HepG2 (cell line): ENCODE measurements around the gene FHIT. TPM values are rescaled to one million over a fixed set of nuclear protein-coding genes. Genes with fewer than 3 reads are reported as not detected.

Source experiments
- ATAC-seq: fragments of 200-7000 bp; cut with Tn5 transposase; 3 replicates; pipeline ENCODE4 v1.9.1; 2020; ENCODE audit warnings: mild to moderate bottlenecking, moderate library complexity
- BruUV-seq: library from RNA; stranded (reverse); fragments of 400-500 nt; replicated peaks from 2 replicates; lab custom pipeline; 2021; lab: Mats Ljungman, UMichigan
- CTCF ChIA-PET: fragments of 300-600 bp; formaldehyde crosslinking; extraction: SDS; loops from one replicate; lab custom pipeline; 2021; ENCODE audit warnings: low total read pairs, inconsistent platforms, low intra/inter-chr PET ratio; lab: Yijun Ruan, JAX
- POLR2A ChIA-PET: fragments of 350-600 bp; sonication (Branson Sonifier 250); formaldehyde crosslinking; loops from one replicate; lab custom pipeline; 2020; ENCODE audit warnings: antibody characterized with exemption, inconsistent platforms; lab: Yijun Ruan, JAX
- DNase-seq: peaks from one replicate; pipeline ENCODE4 v3.0.0-alpha.2; 2015; ENCODE audit warnings: low spot score
- FAIRE-seq: peaks from 3 replicates; lab custom pipeline; 2011; peaks lifted over from hg19 to GRCh38; lab: Jason Lieb, UNC
- H2AFZ ChIP-seq: one replicate; pipeline ENCODE4 v1.6.1; 2011; ENCODE audit warnings: low read length, inconsistent platforms
- H3K27ac ChIP-seq: fragments of 300-600 bp; 3 replicates; pipeline ENCODE4 v1.8.0; 2011; ENCODE audit warnings: mixed run types, mild to moderate bottlenecking, mixed read lengths, low read length, inconsistent platforms; ENCODE audit not compliant: insufficient read depth; ENCODE audit errors: extremely low read length
- H3K27me3 ChIP-seq, 2 experiments: fragments of 200-600 bp in 1 of 2; 2 replicates in 1 of 2; 3 replicates in 1 of 2; pipeline versions ENCODE4 v1.6.0 to v1.8.0; 2011; ENCODE audit warnings: low read length in 2 of 2, mild to moderate bottlenecking in 2 of 2, moderate library complexity in 2 of 2, inconsistent platforms in 1 of 2; ENCODE audit not compliant: insufficient read depth in 2 of 2, control insufficient read depth in 1 of 2
- H3K36me3 ChIP-seq, 2 experiments: fragments of 200-600 bp in 1 of 2; replicated peaks in 1 of 2; 2 replicates in 1 of 2; 3 replicates in 1 of 2; pipeline versions ENCODE4 v1.5.1 to v1.8.0; 2011; ENCODE audit warnings: low read length in 2 of 2, inconsistent platforms in 1 of 2; ENCODE audit not compliant: insufficient read depth in 2 of 2, control insufficient read depth in 1 of 2
- H3K4me1 ChIP-seq: 2 replicates; pipeline ENCODE4 v1.5.1; 2012; ENCODE audit warnings: low read length, inconsistent platforms; ENCODE audit not compliant: insufficient read depth
- H3K4me2 ChIP-seq: 2 replicates; pipeline ENCODE4 v1.6.0; 2011; ENCODE audit warnings: low read depth, low read length, inconsistent platforms
- H3K4me3 ChIP-seq, 3 experiments: fragments of 200-600 bp in 1 of 3; sonication (generic), shearing (Covaris generic) in 1 of 3; replicated peaks in 1 of 3; 2 replicates each; pipeline ENCODE4 v1.5.1; 2011 to 2016; ENCODE audit warnings: low read length in 3 of 3, inconsistent platforms in 2 of 3, low read depth in 2 of 3, mild to moderate bottlenecking in 2 of 3, control low read depth in 1 of 3, mixed read lengths in 1 of 3; ENCODE audit not compliant: insufficient read depth in 1 of 3
- H3K79me2 ChIP-seq: one replicate; pipeline ENCODE4 v1.6.1; 2011; ENCODE audit warnings: low read length, inconsistent platforms; ENCODE audit not compliant: insufficient read depth
- H3K9ac ChIP-seq: 2 replicates; pipeline ENCODE4 v1.6.0; 2011; ENCODE audit warnings: mild to moderate bottlenecking, low read depth, low read length, inconsistent platforms; ENCODE audit not compliant: insufficient read depth
- H3K9me3 ChIP-seq: 2 replicates; pipeline ENCODE4 v1.5.1; 2012; ENCODE audit warnings: mild to moderate bottlenecking, low read length
- H4K20me1 ChIP-seq: 2 replicates; pipeline ENCODE4 v1.6.0; 2011; ENCODE audit warnings: inconsistent platforms, mild to moderate bottlenecking, low read length, moderate library complexity; ENCODE audit not compliant: insufficient read depth
- ARNT ChIP-seq: fragments of 450-650 bp; IDR thresholded peaks from 2 replicates; pipeline ENCODE4 v1.6.1; 2017
- ATAD3A ChIP-seq: sonication (generic); formaldehyde crosslinking; IDR thresholded peaks from 2 replicates; pipeline ENCODE4 v1.4.0; 2020; ENCODE audit warnings: missing genetic modification reagents
- CERS6 ChIP-seq: sonication (generic); formaldehyde crosslinking; IDR thresholded peaks from 2 replicates; pipeline ENCODE4 v1.5.0; 2020; ENCODE audit warnings: missing genetic modification reagents
- GPN1 ChIP-seq: sonication (generic); formaldehyde crosslinking; IDR thresholded peaks from 2 replicates; pipeline ENCODE4 v1.5.1; 2020; ENCODE audit warnings: missing genetic modification reagents, borderline replicate concordance
- GTF3A ChIP-seq: sonication (generic); formaldehyde crosslinking; conservative IDR thresholded peaks from 2 replicates; pipeline ENCODE4 v1.4.0; 2020; ENCODE audit warnings: mild to moderate bottlenecking, missing genetic modification reagents
- HIVEP1 ChIP-seq: sonication (generic); formaldehyde crosslinking; IDR thresholded peaks from 2 replicates; pipeline ENCODE4 v1.4.0; 2020; ENCODE audit warnings: mild to moderate bottlenecking, missing genetic modification reagents
- JUNB ChIP-seq: sonication (generic); formaldehyde crosslinking; IDR thresholded peaks from 2 replicates; pipeline ENCODE4 v1.8.0; 2022; ENCODE audit warnings: missing genetic modification reagents, mild to moderate bottlenecking, borderline replicate concordance
- RFX1 ChIP-seq: fragments of 450-650 bp; IDR thresholded peaks from 2 replicates; pipeline ENCODE4 v1.6.1; 2017
- SP2 ChIP-seq: sonication (generic); formaldehyde crosslinking; IDR thresholded peaks from 2 replicates; pipeline ENCODE4 v1.5.1; 2020; ENCODE audit warnings: mild to moderate bottlenecking, missing genetic modification reagents
- SRF ChIP-seq: IDR thresholded peaks from 2 replicates; pipeline ENCODE4 v1.6.1; 2011; ENCODE audit warnings: mild to moderate bottlenecking, low read depth, low read length, moderate library complexity
- SRSF9 ChIP-seq: fragments of 200-400 bp; formaldehyde crosslinking; IDR thresholded peaks from 2 replicates; pipeline ENCODE4 v1.6.1; 2018; ENCODE audit warnings: borderline replicate concordance, mild to moderate bottlenecking, low read depth, low read length; ENCODE audit not compliant: insufficient read depth, poor library complexity, severe bottlenecking
- TSC22D2 ChIP-seq: sonication (generic); formaldehyde crosslinking; IDR thresholded peaks from 2 replicates; pipeline ENCODE4 v1.5.1; 2020; ENCODE audit warnings: missing genetic modification reagents, mild to moderate bottlenecking, borderline replicate concordance
- ZNF383 ChIP-seq: sonication (generic); formaldehyde crosslinking; IDR thresholded peaks from 2 replicates; pipeline ENCODE4 v1.4.0; 2020; ENCODE audit warnings: missing genetic modification reagents, mild to moderate bottlenecking, borderline replicate concordance
- ZNF510 ChIP-seq: sonication (generic); formaldehyde crosslinking; IDR thresholded peaks from 2 replicates; pipeline ENCODE4 v1.4.0; 2020; ENCODE audit warnings: low read depth, mild to moderate bottlenecking, missing genetic modification reagents
- ZNF598 ChIP-seq: sonication (generic); formaldehyde crosslinking; IDR thresholded peaks from 2 replicates; pipeline ENCODE4 v1.5.1; 2020; ENCODE audit warnings: mild to moderate bottlenecking, missing genetic modification reagents, borderline replicate concordance
- ZNF839 ChIP-seq: sonication (generic); formaldehyde crosslinking; IDR thresholded peaks from 2 replicates; pipeline ENCODE4 v1.4.0; 2020; ENCODE audit warnings: missing genetic modification reagents, mild to moderate bottlenecking, borderline replicate concordance
- ZZZ3 ChIP-seq: sonication (generic); formaldehyde crosslinking; IDR thresholded peaks from 2 replicates; pipeline ENCODE4 v1.4.0; 2020; ENCODE audit warnings: missing genetic modification reagents, mild to moderate bottlenecking, borderline replicate concordance
- WGBS: methylation state at CpG from one replicate; pipeline ENCODE4 v1.1.6; 2017; ENCODE audit warnings: low lambda C conversion rate; 5-methylcytosine and 5-hydroxymethylcytosine counted together
- in situ Hi-C: cut with HindIII; loops from 2 replicates; pipeline ENCODE4 v1.10.0; 2017; ENCODE audit warnings: low pct_unique_long_range_greater_than_20kb; ENCODE audit not compliant: extremely low pct_ligation_motif_present
- intact Hi-C: fragments of 100-400 bp; cut with micrococcal nuclease; formaldehyde crosslinking; loops from one replicate; pipeline ENCODE4 v1.10.0; 2022; ENCODE audit not compliant: unreplicated experiment
- polyA plus RNA-seq, 8 experiments: library from polyadenylated mRNA; depleted of rRNA in 3 of 8; stranded (reverse) in 7 of 8; unstranded in 1 of 8; fragments of >200 nt; fragmentation: Illumina TruSeq in 4 of 8; extraction: Trizol in 4 of 8; gene quantifications; 2 replicates each; pipeline versions ENCODE4 v1.2.1 to v1.2.3, GENCODE V29; 2011 to 2016; ENCODE audit warnings: low read depth in 4 of 8, missing spikeins in 1 of 8, mixed read lengths in 1 of 8; ENCODE audit not compliant: insufficient read depth in 1 of 8
- total RNA-seq, 5 experiments: library from RNA; depleted of rRNA; stranded (reverse); fragments of >200 nt; fragmentation: Illumina TruSeq; extraction: Trizol; gene quantifications; 2 replicates each; pipeline ENCODE4 v1.2.3, GENCODE V29; 2016; ENCODE audit warnings: low read depth in 1 of 5

Gene FHIT
- total and polyA plus RNA-seq, 2 of the 13 experiments (the other 11 are each of a cell fraction or from before 2014, with no cell fraction given) = 4.0 to 4.6 TPM

- no peak for TF ChIP-seq ZZZ3 (CRISPR knock-in tag)
- no peak for TF ChIP-seq SRF
- no peak for TF ChIP-seq HIVEP1
- TF ChIP-seq SRSF9 = no peak
- no peak for TF ChIP-seq ARNT
- no peak for TF ChIP-seq TSC22D2 (CRISPR knock-in tag)
- TF ChIP-seq JUNB (CRISPR knock-in tag) = no peak
- no peak for TF ChIP-seq ZNF510 (CRISPR knock-in tag)
- no peak for TF ChIP-seq ATAD3A (CRISPR knock-in tag)
- TF ChIP-seq ZNF383 = no peak
- TF ChIP-seq RFX1 = no peak
- no peak for TF ChIP-seq CERS6 (CRISPR knock-in tag)
- no peak for TF ChIP-seq SP2 (CRISPR knock-in tag)
- TF ChIP-seq GTF3A (CRISPR knock-in tag) = no peak
- no peak for TF ChIP-seq GPN1 (CRISPR knock-in tag)
- TF ChIP-seq ZNF598 (CRISPR knock-in tag) = no peak
- no peak for TF ChIP-seq ZNF839 (CRISPR knock-in tag)
- Histone ChIP-seq H3K4me3 (no peak overlapping the region), H3K79me2 (no peaks in the 10 kb centered on the region), H3K36me3 (no peaks in the 10 kb centered on the region), H2AFZ (no peak overlapping the region), H3K9ac (no peak overlapping the region), H3K9me3 (no peaks in the 10 kb centered on the region), H3K4me2 (no peak overlapping the region), H4K20me1 (0 out of 2 replicates have a peak, but pooled peaks cover 2% of the 10 kb centered on the region), H3K4me1 (0 out of 2 replicates have a peak, but pooled peaks cover 5% of the 10 kb centered on the region), H3K27me3 (no peaks in the 10 kb centered on the region), H3K27ac (no peak overlapping the region)
- no TSS peak for BruUV-seq
- ChIA-PET CTCF (no interaction called here), POLR2A (no interaction called here)
- intact Hi-C loops = no loop called here
- in situ Hi-C loops = no loop called here
- ATAC-seq (no peak), DNase-seq (no peak), FAIRE-seq (no peak)
- 14% methylated on average over 1 of the region's 1 CpG for WGBS
Observed at GRCh38 chr3:60898321-60898720, 352.9 kb downstream of the FHIT start.
